ENCODE data around the gene TMSB4Y. TPM values are rescaled to one million over a fixed set of nuclear protein-coding genes. Genes with fewer than 3 reads are reported as not detected.

Gene TMSB4Y
- total and polyA plus RNA-seq, 2 of the 4 experiments (the other 2 are of a cell fraction), result not detected

DNA sequence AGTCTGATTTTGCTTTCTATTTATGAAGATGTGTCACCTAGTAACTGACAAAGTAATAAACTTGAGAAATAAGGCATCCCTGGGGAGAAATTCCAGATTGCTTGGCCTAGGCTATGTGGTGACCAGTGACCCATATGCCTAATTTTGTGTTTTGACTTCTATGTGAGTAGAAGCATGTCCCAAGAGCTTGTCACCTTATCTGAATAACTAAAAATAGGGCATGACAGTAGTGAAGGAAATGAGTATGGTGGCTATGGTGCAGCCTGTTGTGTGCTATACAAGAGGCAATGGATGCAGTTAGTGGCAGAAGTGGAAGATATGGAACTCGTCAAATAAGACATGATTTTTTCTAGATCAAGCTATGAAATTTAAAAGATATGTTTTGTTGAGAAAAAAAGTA lies 15.3 kb downstream of the TMSB4Y start:
- Histone ChIP-seq H2AK9ac (replicated peaks; ENCODE audit: low read depth, low read length, poor library complexity) (no peak overlapping the region), H3K9me3 (ENCODE audit: control insufficient read depth, insufficient read depth, low read length) (no peaks in the 10 kb centered on the region), H3K4ac (ENCODE audit: low read depth, low read length) (no peak overlapping the region), H2BK120ac (ENCODE audit: low read depth, low read length) (no peak overlapping the region), H3K4me2 (ENCODE audit: low read depth, low read length) (no peak overlapping the region), H2BK20ac (ENCODE audit: low read depth, low read length) (no peak overlapping the region), H2BK5ac (ENCODE audit: low read depth, low read length, poor library complexity, severe bottlenecking) (no peak overlapping the region), H3K36me3 (ENCODE audit: control insufficient read depth, insufficient read depth, low read length) (no peaks in the 10 kb centered on the region), H4K8ac (ENCODE audit: low read depth in 2 of 2, low read length in 2 of 2) (no peak overlapping the region), H3K9me1 (ENCODE audit: insufficient read depth, low read length) (no peaks in the 10 kb centered on the region), H3K23ac (ENCODE audit: low read depth, low read length) (no peak overlapping the region), H3K18ac (ENCODE audit: low read depth, low read length) (no peak overlapping the region), H2AFZ (replicated peaks; ENCODE audit: low read length, poor library complexity) (no peak overlapping the region), H3K56ac (ENCODE audit: extremely low read depth, insufficient read depth, low read length) (no peak overlapping the region), H4K5ac (ENCODE audit: low read depth, low read length) (no peak overlapping the region), H3K4me3 (ENCODE audit: insufficient read depth, low read depth, low read length) (no peak overlapping the region), H4K20me1 (ENCODE audit: insufficient read depth, low read length) (no peaks in the 10 kb centered on the region), H2AK5ac (ENCODE audit: low read depth, low read length) (no peak overlapping the region), H3K79me1 (ENCODE audit: low read depth in 1 of 2, low read length in 2 of 2) (no peaks in the 10 kb centered on the region), H2BK15ac (ENCODE audit: low read depth, low read length) (no peak overlapping the region), H3K27ac (ENCODE audit: insufficient read depth, low read length) (no peak overlapping the region), H3K27me3 (ENCODE audit: control insufficient read depth, insufficient read depth, low read length) (no peaks in the 10 kb centered on the region), H3K9ac (ENCODE audit: low read depth, low read length) (no peak overlapping the region), H4K91ac (ENCODE audit: insufficient read depth, low read depth, low read length) (no peak overlapping the region), H3K4me1 (ENCODE audit: control insufficient read depth, insufficient read depth, low read length) (no peaks in the 10 kb centered on the region), H3K14ac (replicated peaks; ENCODE audit: low read depth, low read length) (no peak overlapping the region)
- intact Hi-C loops (cut with micrococcal nuclease) (no loop called here), dilution Hi-C loops (cut with HindIII; ENCODE audit: low sequenced_read_pairs, unreplicated experiment) (no loop called here), in situ Hi-C loops (cut with MboI; ENCODE audit: low sequenced_read_pairs) (no loop called here)
- POLR2A ChIA-PET (ENCODE audit: unreplicated experiment), result no interaction called here
- TF ChIP-seq RFX5 (IDR thresholded peaks at IDR 0.05; ENCODE audit: low read depth, low read length) (no peak), RCOR1 (IDR thresholded peaks at IDR 0.05; ENCODE audit: insufficient replicate concordance, low read length) (no peak), RAD21 (IDR thresholded peaks at IDR 0.05; ENCODE audit: low read length) (no peak), USF2 (IDR thresholded peaks at IDR 0.05; ENCODE audit: low read depth, low read length) (no peak), CEBPB (IDR thresholded peaks at IDR 0.05; ENCODE audit: low read depth, low read length) (no peak), CHD1 (IDR thresholded peaks at IDR 0.05; ENCODE audit: low read depth, low read length) (no peak), BHLHE40 (IDR thresholded peaks at IDR 0.05; ENCODE audit: low read depth, low read length) (no peak), SMC3 (IDR thresholded peaks at IDR 0.05; ENCODE audit: low read depth, low read length) (no peak), POLR2A (IDR thresholded peaks at IDR 0.05; ENCODE audit: low read depth, low read length) (no peak), FOS (IDR thresholded peaks at IDR 0.05; ENCODE audit: low read depth, low read length) (no peak), NFE2L2 (IDR thresholded peaks at IDR 0.05; ENCODE audit: low read depth, low read length) (no peak), MAFK (IDR thresholded peaks at IDR 0.05; ENCODE audit: low read depth, low read length) (no peak), MXI1 (IDR thresholded peaks at IDR 0.05; ENCODE audit: borderline replicate concordance, low read depth, low read length) (no peak), MAZ (IDR thresholded peaks at IDR 0.05; ENCODE audit: borderline replicate concordance, low read depth, low read length) (no peak), CTCF (conservative IDR thresholded peaks at IDR 0.05; ENCODE audit: low read depth, low read length) (no peak)
- TF ChIP-seq, protein P1, sequence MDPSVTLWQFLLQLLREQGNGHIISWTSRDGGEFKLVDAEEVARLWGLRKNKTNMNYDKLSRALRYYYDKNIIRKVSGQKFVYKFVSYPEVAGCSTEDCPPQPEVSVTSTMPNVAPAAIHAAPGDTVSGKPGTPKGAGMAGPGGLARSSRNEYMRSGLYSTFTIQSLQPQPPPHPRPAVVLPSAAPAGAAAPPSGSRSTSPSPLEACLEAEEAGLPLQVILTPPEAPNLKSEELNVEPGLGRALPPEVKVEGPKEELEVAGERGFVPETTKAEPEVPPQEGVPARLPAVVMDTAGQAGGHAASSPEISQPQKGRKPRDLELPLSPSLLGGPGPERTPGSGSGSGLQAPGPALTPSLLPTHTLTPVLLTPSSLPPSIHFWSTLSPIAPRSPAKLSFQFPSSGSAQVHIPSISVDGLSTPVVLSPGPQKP (IDR thresholded peaks at IDR 0.05; ENCODE audit: borderline replicate concordance, low read depth, low read length), result no peak
- no CpG with 5 or more reads among the region's 1 CpG for WGBS, 2 experiments (ENCODE audit: extremely low coverage in 2 of 2, insufficient read length in 1 of 2)
- no TSS peak for BruUV-seq (replicated peaks)
- DNase-seq (no peak), ATAC-seq (ENCODE audit: low read depth) (no peak)
- CTCF ChIA-PET, result no interaction called here
